Measurements from ENCODE around the gene ZFHX3. TPM values are rescaled to one million over a fixed set of nuclear protein-coding genes. Genes with fewer than 3 reads are reported as not detected.
"Not testable (repeated sequence)": the region's sequence is repeated elsewhere in the genome, so short reads cannot be mapped to it uniquely, and the experiment has no call there.

The ZFHX3 gene
- total RNA-seq, 2 experiments from 2014 or later: 0.63 to 0.64 TPM

- no peak for TF ChIP-seq CTCF (IDR thresholded peaks at IDR 0.05)
- DNase-seq (peak in 3 of 14 experiments; percentile 13 to 41 (median 28)), ATAC-seq (ENCODE audit: poor library complexity) (no peak)
- ChIA-PET CTCF (no interaction called here), POLR2A (no interaction called here)
- Histone ChIP-seq H3K27ac (ENCODE audit: low read depth in 1 of 2, low read length in 2 of 2) (no peak overlapping the region), H3K4me3 (ENCODE audit: low read length) (no peak overlapping the region), H3K4me1 (ENCODE audit: insufficient read depth, low read length) (no peaks in the 10 kb centered on the region), H3K27me3 (ENCODE audit: control insufficient read depth in 1 of 2, insufficient read depth in 2 of 2, low read length in 2 of 2) (peaks cover 0 to 2% of the 10 kb centered on the region in 2 experiments), H3K36me3 (ENCODE audit: insufficient read depth, low read length) (no peaks in the 10 kb centered on the region), H3K9me3 (ENCODE audit: control insufficient read depth in 1 of 2, insufficient read depth in 1 of 2, low read length in 2 of 2) (no peaks in the 10 kb centered on the region)
- peaks cover 4% of the 10 kb centered on the region for H3K27me3 Mint-ChIP-seq
- H3K4me3 Mint-ChIP-seq: no peak overlapping the region
- H3K27ac Mint-ChIP-seq: no peak overlapping the region
- no peaks in the 10 kb centered on the region for H3K4me1 Mint-ChIP-seq (ENCODE audit: low read depth)
- H3K9me3 Mint-ChIP-seq: peaks cover 6% of the 10 kb centered on the region
- intact Hi-C loops (cut with DNase I, micrococcal nuclease): no loop called here
- no peaks in the 10 kb centered on the region for H3K36me3 Mint-ChIP-seq (ENCODE audit: low read depth)
Observed at GRCh38 chr16:73086108-73086507, 38.2 kb upstream of the ZFHX3 start.

GRCh38 chr16:73083271-73083670 lies 35.3 kb upstream of the ZFHX3 start:
- no peak overlapping the region for H3K4me3 Mint-ChIP-seq

GRCh38 chr16:73082634-73083051 lies 34.7 kb upstream of the ZFHX3 start:
- H3K4me1 Mint-ChIP-seq (ENCODE audit: low read depth); ATAC-seq (ENCODE audit: poor library complexity); H3K27me3 Mint-ChIP-seq: not testable (repeated sequence)

More at GRCh38 chr16:73083271-73083670, 35.3 kb upstream of the ZFHX3 start:
- Histone ChIP-seq H3K4me3 (ENCODE audit: low read length) (no peak overlapping the region), H3K36me3 (ENCODE audit: insufficient read depth, low read length) (no peaks in the 10 kb centered on the region), H3K27me3 (ENCODE audit: control insufficient read depth in 1 of 2, insufficient read depth in 2 of 2, low read length in 2 of 2) (peaks cover 0 to 2% of the 10 kb centered on the region in 2 experiments), H3K9me3 (ENCODE audit: control insufficient read depth in 1 of 2, insufficient read depth in 1 of 2, low read length in 2 of 2) (no peaks in the 10 kb centered on the region), H3K27ac (ENCODE audit: low read depth in 1 of 2, low read length in 2 of 2) (no peak overlapping the region), H3K4me1 (ENCODE audit: insufficient read depth, low read length) (no peaks in the 10 kb centered on the region)
- Mint-ChIP-seq H3K9me3 (peaks cover 6% of the 10 kb centered on the region), H3K27me3 (peaks cover 4% of the 10 kb centered on the region), H3K36me3 (ENCODE audit: low read depth) (no peaks in the 10 kb centered on the region), H3K27ac (no peak overlapping the region), H3K4me1 (ENCODE audit: low read depth) (no peaks in the 10 kb centered on the region)
- TF ChIP-seq CTCF (IDR thresholded peaks at IDR 0.05): no peak
- DNase-seq (no peak), ATAC-seq (ENCODE audit: poor library complexity) (no peak)
- CTCF ChIA-PET: no interaction called here
- intact Hi-C loops (cut with DNase I, micrococcal nuclease): no loop called here
- POLR2A ChIA-PET: no interaction called here

GRCh38 chr16:73080931-73081330 lies 33.0 kb upstream of the ZFHX3 start:
- peaks cover 6% of the 10 kb centered on the region for H3K9me3 Mint-ChIP-seq
- no peaks in the 10 kb centered on the region for H3K9me3 ChIP-seq (ENCODE audit: control insufficient read depth in 1 of 2, insufficient read depth in 1 of 2, low read length in 2 of 2)
- DNase-seq: no peak
- no peaks in the 10 kb centered on the region for H3K4me1 Mint-ChIP-seq (ENCODE audit: low read depth)
- H3K36me3 Mint-ChIP-seq (ENCODE audit: low read depth): no peaks in the 10 kb centered on the region
- TF ChIP-seq CTCF (IDR thresholded peaks at IDR 0.05): no peak
- CTCF ChIA-PET: no interaction called here
- H3K27ac ChIP-seq (ENCODE audit: low read depth in 1 of 2, low read length in 2 of 2): no peak overlapping the region
- ATAC-seq (ENCODE audit: poor library complexity): no peak
- peaks cover 4% of the 10 kb centered on the region for H3K27me3 Mint-ChIP-seq
- H3K4me3 Mint-ChIP-seq: no peak overlapping the region
- intact Hi-C loops (cut with DNase I, micrococcal nuclease): no loop called here
- no peaks in the 10 kb centered on the region for H3K36me3 ChIP-seq (ENCODE audit: insufficient read depth, low read length)
- H3K27me3 ChIP-seq (ENCODE audit: control insufficient read depth in 1 of 2, insufficient read depth in 2 of 2, low read length in 2 of 2): no peaks in the 10 kb centered on the region
- POLR2A ChIA-PET: no interaction called here
- no peak overlapping the region for H3K4me3 ChIP-seq (ENCODE audit: low read length)
- H3K4me1 ChIP-seq (ENCODE audit: insufficient read depth, low read length): no peaks in the 10 kb centered on the region
- no peak overlapping the region for H3K27ac Mint-ChIP-seq

More at GRCh38 chr16:73082634-73083051, 34.7 kb upstream of the ZFHX3 start:
- H3K4me1 ChIP-seq (ENCODE audit: insufficient read depth, low read length); H3K27ac ChIP-seq (ENCODE audit: low read depth in 1 of 2, low read length in 2 of 2); H3K9me3 Mint-ChIP-seq; CTCF ChIA-PET; H3K9me3 ChIP-seq (ENCODE audit: control insufficient read depth in 1 of 2, insufficient read depth in 1 of 2, low read length in 2 of 2); H3K36me3 ChIP-seq (ENCODE audit: insufficient read depth, low read length); POLR2A ChIA-PET; H3K36me3 Mint-ChIP-seq (ENCODE audit: low read depth); H3K4me3 ChIP-seq (ENCODE audit: low read length); H3K4me3 Mint-ChIP-seq; H3K27ac Mint-ChIP-seq; H3K27me3 ChIP-seq (ENCODE audit: control insufficient read depth in 1 of 2, insufficient read depth in 2 of 2, low read length in 2 of 2); intact Hi-C loops (cut with DNase I, micrococcal nuclease): not testable (repeated sequence)
- peak in 1 of 14 experiments; percentile 37 for DNase-seq

Data from CD4-positive, alpha-beta T cell (primary cell).